HG02642 (cell line): ENCODE measurements around the gene CCDC187.
"Not testable (repeated sequence)": the region's sequence is repeated elsewhere in the genome, so short reads cannot be mapped to it uniquely, and the experiment has no call there.

Experiments
- ATAC-seq: cut with Tn5 transposase; IDR thresholded peaks from one replicate; pipeline ENCODE4 v1.9.1; 2021; ENCODE audit warnings: mild to moderate bottlenecking; ENCODE audit not compliant: unreplicated experiment, poor library complexity

Gene CCDC187

DNA sequence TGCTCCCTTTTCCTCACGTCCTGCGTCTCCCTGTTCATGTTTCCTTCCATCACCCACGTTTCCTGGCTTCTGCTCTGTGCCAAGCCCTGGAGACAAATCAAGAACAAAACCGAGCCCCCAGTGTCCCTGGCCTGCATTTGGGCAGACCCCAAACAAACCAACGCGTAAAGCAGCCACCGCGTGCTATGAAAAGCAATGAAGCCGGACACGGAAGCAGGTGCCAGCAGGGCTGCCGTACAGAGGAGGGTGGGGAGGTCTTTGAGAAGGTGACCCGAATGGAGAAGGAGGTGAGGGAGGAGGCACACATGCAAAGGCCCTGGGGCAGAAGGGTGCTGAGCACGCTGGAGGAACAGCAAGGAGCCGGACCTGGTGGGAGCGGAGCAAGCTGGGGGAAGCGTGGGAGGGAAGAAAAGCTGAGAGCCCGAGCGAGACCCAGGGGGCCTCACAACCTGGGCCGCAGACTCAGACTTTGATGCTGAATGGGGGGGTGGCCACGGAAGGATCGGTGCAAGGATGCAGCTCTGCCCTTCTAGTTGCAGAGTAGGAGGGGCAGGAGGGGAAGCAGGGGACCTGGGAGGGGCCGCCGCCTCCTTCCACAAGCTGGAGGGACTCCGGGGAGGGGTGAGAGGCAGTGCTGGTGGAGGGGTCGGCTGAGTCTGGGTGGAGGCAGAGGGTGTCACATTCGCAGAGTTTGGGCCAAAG lies 56.9 kb downstream of the CCDC187 start:
- no peak for ATAC-seq

DNA sequence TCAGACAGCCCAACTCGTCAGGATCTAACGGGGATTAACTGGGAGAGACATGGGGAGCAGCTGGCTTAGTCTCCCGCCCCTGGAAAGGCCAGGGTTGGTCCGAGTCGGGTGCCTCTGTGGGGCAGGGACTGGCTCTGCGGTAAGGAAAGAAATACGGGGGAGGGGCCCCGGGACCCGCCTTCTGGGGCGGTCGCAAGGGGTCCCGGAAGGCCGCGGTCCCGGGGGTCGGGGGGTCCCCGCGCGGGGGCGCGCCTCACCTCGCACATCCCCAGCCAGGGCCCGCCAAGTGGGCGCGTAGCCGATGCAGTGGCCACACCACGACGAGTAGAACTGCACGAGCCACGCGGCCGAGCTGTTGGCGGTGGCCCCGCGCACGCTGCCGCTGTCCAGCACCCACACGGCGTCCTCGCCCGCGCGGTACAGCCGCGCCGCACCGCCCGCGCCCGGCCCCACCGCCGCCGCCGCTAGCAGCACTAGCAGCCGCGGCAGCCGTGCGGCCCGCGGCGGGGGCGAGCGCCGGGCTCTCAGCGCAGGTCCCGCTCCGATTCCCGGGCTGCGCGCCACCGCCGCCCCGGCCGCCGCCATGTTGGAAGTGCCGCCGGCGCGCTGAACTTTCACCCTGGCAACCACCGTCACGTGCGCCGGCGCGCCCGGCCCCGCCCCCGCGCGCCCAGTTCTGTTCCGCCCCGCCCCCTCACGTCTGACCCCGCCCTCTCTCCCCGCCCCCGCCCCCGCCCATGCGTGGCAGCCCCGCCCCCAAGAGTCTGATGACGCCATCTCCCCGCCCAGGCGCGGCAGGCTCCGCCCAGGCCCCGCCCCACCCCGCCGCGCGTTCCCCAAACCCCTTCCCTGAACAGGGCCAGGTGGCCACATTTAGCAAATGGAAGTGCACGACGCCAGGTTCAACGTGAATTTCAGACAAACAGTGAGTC lies 58.4 kb downstream of the CCDC187 start, which contains the start of gene QSOX2:
Gene QSOX2 (minus strand): TSS at position 594 of the 932 bp plus-strand sequence. CDS start 9 bp downstream, at position 585.
- peak; percentile 69 for ATAC-seq

DNA sequence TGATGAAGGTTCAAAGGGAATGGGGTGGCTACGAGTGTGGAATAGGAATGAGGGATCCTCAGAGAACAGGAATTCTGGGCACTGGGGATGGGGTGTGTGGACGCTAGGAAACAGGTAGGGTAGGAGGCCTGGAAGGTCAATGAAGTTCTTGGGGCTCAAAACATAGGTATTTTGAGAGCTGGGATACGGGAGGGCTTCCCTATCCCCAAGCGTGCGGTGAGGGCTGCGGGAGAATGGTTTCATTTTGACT lies 59.0 kb downstream of the CCDC187 start:
- no peak for ATAC-seq

DNA sequence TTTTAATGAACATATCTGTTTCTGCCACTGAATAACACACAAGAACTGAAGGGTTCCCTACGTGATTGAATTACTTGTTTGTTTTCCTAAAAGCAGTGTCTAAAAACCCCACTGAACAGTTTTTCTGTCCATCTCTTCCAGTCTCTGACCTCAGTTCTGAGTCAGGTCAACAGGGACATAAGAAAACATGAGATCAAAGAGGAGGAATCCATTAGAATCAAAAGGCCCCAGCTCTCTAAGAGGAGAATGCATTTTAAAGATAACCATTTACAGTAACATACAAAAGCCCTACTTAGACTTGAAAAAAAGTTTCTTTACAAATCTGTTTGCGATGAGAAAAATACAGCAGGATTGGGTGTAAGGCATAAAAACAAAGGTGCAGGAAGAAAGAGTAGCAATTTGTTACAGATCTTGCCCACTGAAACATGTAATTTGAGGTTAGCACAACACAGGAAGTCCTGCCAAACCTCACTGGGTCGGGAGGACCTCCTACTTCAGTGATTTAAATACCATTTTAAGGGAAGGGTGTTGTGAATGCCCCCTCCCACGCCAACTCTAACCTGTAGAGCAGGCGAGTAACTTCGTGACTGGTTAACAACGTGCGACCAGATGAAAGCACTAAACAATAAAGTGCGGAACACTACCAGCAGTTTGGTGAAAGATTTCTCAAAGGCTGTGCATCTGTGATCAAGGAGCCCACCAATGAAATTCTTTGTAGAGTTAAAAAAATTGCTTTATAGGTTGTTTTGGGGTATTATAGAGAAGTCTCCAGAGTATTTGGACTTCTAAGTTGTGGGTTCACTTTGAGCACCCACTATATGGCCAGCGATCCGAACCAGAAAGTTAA lies 59.5 kb downstream of the CCDC187 start:
- peak; percentile 24 for ATAC-seq

DNA sequence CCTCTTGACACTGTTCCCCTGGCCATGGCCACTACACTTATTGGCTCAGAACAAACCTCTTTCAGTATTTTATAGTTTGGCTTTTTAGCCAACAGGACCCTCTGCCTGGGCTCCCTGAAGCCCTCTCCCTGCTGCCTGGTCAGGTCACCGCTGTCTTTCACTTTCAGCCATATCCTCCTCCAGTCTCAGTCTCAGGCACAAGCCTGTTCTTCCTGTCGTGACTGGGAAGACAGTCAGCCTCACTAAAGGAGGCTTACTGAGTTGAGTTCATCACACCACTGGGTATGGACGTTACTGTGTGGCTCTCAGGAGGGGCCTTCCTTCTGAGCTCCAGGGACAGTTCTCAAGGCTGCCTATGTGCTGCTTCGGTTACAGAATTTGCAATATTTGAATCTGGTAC lies 60.3 kb downstream of the CCDC187 start:
- no peak for ATAC-seq

DNA sequence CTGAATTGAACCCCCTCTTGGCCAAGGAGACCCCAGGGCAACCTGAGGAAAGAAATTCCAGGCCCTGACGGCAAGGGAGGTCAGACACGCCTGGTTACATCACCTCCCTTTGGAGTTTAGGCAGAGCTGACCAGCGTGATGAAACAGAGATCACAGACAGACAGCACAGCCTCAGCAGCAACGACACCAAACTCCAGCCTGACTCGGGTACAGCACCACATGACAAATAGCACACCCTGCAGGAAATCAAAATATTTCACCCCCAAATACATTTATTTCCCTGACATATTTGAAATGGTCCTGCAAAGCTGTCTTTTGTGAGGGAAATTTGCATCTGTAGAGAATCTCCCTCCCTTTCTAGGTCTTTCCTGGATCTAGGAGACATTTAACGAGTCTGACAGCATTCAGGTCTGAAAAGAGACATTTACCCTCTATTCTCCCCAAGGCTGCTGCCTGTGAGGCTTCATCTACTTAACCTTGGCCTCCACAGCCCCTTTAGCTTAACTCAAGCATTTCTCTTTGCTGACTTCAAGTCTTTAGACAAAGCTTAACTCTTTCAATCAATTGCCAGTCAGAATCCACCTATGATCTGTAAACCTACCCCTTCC lies 60.9 kb downstream of the CCDC187 start:
- ATAC-seq: no peak

DNA sequence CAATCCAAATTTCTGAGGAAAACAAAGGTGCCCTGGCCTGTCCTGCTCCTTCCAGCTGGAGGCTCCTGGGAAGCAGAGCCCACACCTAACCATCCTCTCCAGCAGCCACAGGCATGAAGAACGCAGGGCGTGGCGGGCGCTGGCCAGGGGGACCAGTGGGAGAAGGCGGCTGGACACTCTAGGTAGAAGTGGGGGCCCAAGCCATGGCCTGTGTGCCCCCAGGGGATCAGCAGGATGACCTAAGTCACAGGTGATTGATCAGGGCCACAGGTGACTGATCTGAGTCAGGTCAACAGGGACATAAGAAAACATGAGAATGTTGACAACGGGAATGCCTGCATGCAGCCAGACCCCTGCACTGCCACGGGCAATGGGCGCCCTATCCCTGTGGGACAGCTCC lies 61.6 kb downstream of the CCDC187 start:
- no peak for ATAC-seq

DNA sequence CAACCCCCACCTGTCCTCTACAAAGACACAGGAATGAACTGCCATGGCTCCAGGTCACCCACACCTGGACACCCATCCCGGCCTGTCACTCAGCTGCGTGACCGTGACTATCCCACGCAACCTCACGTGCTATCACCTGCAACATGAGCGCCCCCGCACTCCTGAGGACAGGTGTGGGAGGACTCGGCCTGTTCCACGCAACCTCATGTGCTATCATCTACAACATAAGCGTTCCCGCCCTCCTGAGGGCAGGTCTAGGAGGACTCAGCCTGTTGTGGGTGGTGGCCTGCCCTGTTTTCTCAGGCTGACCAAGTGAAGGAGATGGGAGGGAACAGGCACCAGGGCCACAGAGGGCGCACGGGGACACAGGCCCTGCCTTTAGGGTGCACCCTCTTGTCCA lies 62.4 kb downstream of the CCDC187 start:
- no peak for ATAC-seq

DNA sequence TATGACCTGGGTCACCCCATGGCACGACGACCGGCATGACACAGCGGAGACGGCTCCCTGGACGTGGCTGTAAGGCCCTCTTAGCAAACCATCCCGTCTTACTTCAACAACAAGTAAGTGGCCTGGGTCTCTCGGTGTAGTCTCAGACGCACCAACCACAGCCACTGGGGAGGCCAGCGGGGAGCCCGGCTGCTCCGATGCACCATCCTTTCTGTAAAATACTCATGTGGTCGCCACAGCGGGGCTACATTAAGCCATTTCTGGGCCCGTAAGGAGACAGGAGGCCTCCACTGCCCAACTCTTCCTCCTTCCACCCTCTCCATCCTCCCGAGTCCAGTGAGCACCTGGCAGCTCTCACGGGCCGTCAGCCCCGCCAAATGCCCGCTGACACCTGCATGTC lies 63.0 kb downstream of the CCDC187 start:
- no peak for ATAC-seq

DNA sequence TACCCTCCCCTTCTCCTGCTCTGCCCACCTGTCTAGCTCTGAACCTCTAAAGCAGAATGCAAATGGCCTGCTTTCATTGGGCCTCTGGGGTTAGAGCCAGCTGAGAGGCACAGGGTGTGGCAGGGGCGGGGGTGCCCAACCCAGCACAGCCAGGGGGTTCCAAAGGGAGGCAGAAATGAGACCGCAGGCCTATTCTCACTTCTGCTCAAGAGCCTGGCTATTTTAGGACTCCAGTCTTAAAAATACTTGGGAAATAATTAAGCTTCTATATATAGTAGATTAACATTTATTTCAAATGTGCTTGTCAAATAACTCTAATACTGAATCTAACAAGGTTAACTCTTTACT lies 63.9 kb downstream of the CCDC187 start:
- peak; percentile 36 for ATAC-seq

DNA sequence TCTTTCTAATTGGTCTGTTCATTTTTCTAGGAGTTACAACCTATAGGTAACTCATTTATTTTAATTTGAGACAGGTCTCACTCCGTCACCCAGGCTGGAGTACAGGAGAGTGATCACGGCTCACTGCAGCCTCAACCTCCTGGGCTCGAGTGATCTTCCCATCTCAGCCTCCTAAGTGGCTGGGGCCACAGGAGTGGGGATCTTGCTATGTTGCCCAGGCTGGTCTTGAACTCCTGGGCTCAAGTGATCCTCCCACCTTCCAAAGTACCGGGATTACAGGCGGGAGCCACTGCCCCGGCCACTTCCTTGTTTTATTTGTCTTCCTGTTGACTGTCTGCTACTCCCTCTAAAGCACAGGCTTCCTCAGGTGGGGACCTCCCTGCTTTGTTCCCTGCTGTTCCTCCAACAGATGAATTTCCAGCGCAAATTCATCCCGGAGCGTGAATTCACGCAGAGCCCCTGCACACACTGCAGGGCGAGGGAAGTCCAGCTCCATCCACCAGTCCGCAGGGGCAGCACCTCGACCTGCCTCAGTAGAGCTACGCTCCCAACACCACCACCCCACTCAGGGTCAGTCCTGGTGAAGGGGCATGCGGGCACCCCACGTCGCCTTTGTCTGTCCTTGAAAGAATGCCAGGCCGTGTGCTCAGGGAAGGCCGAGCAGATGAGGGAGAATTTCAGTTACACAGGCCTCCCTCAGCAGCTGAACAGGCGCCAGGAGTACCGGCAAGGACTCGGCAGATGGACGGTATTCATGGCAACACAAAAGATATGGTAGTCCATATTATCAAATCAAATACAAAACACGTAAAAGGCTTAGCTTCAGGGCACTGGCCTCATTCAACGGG lies 64.5 kb downstream of the CCDC187 start:
- ATAC-seq: no peak

DNA sequence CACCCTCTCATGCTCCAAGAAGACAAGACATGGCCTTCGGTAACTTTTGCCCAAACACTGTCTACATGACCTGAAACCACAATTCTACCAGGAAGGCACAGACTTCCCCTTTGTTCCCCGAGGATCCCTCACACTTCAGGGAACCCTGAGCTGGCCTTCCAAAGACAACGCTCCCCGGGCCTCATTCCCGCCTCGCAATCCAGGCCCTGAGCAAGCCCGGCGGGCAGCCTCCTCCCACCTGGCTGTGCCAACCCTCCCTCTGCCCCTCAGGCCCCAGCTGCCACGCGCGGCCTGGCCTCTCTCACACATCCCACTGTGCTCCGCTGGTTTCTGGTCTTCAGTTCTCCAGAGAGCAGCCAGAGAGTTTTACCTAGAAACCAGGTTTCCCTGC lies 65.6 kb downstream of the CCDC187 start:
- no peak for ATAC-seq

DNA sequence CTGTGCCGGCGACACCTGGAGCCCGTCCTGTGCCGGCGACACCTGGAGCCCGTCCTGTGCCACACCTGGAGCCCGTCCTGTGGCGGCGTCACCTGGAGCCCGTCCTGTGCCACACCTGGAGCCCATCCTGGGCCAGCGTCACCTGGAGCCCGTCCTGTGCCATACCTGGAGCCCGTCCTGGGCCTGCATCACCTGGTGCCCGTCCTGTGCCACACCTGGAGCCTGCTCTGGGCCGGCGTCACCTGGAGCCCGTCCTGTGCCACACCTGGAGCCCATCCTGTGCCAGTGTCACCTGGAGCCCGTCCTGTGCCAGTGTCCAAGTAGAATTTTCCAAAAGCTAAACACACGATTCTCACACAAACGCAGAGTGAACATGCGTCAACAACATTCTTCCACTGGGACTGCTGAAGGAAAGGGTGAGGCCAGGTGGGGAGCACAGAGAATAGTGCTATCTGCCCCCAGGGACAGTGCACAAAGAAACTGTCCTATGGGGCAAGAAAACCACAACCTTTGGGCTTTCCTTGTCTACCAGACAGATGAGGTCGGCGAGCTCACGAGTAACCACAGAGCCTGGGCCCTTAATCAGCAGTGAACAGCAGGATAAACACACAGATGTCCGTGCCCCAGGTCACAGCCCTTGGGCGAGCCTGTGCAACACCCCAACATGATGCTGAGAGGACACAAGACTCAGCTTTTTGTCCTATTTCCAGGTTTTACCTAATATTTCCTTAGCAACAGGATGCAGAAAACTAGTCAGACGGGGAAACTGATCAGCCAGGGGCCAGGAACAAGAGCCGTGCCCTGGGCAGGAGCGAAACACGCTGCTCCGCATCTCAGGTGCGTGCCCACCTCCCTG lies 66.2 kb downstream of the CCDC187 start:
- no peak for ATAC-seq

DNA sequence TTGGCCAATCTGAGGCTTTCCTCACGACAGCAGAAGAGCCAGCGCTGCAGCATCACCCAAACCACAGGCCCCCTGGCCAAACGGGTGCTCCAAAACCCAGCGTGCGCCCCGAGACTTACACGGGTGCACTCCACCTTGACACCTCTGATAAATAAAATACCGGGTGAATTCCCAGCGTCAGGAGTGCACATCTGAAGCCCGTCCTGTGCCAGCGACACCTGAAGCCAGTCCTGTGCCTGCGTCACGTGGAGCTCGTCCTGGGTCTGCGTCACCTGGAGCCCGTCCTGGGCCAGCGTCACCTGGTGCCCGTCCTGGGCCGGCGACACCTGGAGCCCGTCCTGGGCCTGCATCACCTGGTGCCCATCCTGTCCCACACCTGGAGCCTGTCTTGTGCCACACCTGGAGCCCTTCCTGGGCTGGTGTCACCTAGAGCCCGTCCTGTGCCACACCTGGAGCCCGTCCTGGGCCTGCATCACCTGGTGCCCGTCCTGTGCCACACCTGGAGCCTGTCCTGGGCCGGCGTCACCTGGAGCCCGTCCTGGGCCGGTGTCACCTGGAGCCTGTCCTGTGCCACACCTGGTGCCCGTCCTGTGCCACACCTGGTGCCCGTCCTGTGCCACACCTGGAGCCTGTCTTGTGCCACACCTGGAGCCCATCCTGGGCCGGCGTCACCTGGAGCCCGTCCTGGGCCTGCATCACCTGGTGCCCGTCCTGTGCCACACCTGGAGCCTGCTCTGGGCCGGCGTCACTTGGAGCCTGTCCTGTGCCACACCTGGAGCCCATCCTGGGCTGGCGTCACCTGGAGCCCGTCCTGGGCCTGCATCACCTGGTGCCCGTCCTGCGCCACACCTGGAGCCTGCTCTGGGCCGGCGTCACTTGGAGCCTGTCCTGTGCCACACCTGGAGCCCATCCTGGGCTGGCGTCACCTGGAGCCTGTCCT lies 67.2 kb downstream of the CCDC187 start:
- ATAC-seq: not testable (repeated sequence)

DNA sequence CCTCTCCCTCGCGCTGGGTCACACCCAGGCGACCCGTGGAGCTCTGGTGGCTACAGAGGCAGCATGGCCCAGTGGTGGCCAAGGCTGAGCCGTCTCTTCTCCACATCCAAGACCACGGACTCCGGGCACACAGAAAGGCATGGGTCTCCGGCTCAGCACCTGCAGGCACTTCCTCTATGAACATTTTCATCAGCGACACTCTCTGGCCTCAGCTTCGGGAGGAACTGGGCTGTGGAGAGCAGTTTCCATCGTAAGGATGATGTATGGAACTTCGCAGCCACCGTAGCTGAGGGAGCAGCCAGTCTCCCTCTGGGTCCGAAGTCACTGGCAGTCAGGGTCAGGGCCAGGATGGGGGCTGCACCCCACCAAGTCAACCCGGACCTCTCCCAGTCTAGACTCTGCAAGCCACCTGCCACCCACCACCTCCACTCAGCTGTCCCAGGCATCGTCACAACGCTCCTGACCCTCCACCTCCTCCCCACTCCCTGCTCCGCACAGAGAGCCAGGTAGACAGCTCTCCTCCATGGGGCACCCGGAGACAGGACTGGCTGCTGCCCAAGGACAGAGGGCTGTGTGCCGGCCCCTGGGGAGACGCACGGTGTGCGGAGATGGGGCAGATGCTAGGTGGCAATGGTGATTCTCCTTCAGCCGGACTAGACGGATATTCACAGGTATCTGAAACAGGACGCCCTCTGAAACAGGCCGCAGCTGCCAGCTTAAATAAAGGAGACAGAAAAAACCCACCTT lies 68.0 kb downstream of the CCDC187 start:
- no peak for ATAC-seq

DNA sequence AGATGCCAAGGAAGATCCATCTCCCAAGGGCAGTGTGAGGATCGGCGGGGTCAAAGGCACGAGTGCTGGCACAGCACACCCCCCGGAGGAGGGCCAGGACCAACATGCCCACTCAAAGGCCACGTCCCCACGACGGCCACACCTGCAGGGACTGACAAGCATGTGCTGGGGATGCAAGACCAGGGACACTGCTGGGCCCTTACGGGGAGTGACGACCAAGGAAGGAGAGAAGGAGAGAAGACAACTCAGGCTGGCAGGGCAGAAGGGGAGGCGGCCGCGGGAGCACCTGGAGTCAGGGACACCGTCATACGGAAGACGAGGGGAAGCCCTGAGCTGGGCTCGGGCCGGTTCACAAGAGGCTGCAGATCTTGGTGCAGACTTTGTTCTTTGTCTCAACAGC lies 68.7 kb downstream of the CCDC187 start:
- ATAC-seq: no peak

DNA sequence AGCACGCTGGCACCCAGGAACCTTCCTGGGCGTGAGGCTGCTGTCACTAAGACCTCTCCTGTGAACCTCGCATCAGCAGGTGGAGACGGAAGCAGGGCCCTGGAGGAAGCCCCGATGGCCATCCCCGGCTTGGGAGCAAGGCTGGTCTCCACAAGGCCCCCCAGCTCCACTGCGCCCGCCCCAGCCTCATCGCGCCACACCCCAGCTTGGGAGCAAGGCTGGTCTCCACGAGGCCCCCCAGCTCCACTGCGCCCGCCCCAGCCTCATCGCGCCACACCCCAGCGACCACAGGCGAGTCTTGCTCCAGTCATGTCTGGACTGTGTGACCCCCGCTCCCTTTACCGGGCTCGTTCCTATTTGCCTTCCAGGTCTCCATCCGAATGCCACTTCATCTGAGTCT lies 69.3 kb downstream of the CCDC187 start:
- ATAC-seq: no peak
